ENCODE data around the gene TLR10. TPM values are rescaled to one million over a fixed set of nuclear protein-coding genes. Genes with fewer than 3 reads are reported as not detected.

Gene TLR10
- total RNA-seq, 1 experiment from 2014 or later: not detected

DNA sequence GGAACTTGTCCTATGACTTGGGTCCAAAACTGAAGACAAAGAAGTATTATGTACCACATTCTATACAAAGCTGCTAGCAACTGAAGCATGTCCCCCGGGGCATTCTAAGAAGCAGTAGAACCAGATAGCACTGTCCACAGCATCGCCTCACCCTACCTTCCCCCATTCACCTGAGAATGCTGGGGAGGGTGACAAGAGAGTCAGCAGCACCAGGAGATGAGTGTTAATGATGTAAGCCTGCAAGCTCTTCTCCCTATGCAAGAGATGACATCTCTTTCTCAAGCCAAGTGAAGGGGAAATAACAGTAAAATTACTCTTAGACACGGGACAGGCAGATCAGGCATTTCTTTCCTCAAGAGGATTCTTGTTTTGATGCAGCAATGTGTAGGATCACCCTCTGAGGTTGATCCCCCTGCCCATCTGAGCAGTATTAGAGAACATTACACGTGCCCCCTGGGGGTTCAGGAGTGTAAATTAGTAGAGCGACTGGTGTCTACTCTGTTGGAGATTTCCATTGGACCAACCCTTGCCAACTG is 35.7 kb upstream of the TLR10 start:
- DNase-seq (ENCODE audit: low spot score): no peak
- Histone ChIP-seq H3K4me1 (ENCODE audit: insufficient read depth, low read length, poor library complexity, severe bottlenecking) (no peaks in the 10 kb centered on the region), H3K36me3 (ENCODE audit: insufficient read depth, low read length, poor library complexity, severe bottlenecking) (no peaks in the 10 kb centered on the region), H3K4me3 (ENCODE audit: low read depth, low read length, poor library complexity, severe bottlenecking) (no peak overlapping the region), H3K9me3 (ENCODE audit: low read depth, low read length, poor library complexity, severe bottlenecking) (no peaks in the 10 kb centered on the region), H3K27me3 (replicated peaks; ENCODE audit: insufficient read depth, low read depth, low read length, poor library complexity) (no peaks in the 10 kb centered on the region), H3K27ac (ENCODE audit: low read depth, low read length, poor library complexity, severe bottlenecking) (no peak overlapping the region)
- intact Hi-C loops (cut with micrococcal nuclease; ENCODE audit: unreplicated experiment): no loop called here
- ChIA-PET CTCF (no interaction called here), POLR2A (ENCODE audit: low non-redundant PET) (no interaction called here)
- BruUV-seq (replicated peaks): no TSS peak
- no peak for TF ChIP-seq CTCF (conservative IDR thresholded peaks at IDR 0.05; ENCODE audit: low read depth, low read length)
- TF ChIP-seq EZH2 (IDR thresholded peaks at IDR 0.05; ENCODE audit: borderline replicate concordance, low read depth, low read length, poor library complexity, severe bottlenecking): no peak

DNA sequence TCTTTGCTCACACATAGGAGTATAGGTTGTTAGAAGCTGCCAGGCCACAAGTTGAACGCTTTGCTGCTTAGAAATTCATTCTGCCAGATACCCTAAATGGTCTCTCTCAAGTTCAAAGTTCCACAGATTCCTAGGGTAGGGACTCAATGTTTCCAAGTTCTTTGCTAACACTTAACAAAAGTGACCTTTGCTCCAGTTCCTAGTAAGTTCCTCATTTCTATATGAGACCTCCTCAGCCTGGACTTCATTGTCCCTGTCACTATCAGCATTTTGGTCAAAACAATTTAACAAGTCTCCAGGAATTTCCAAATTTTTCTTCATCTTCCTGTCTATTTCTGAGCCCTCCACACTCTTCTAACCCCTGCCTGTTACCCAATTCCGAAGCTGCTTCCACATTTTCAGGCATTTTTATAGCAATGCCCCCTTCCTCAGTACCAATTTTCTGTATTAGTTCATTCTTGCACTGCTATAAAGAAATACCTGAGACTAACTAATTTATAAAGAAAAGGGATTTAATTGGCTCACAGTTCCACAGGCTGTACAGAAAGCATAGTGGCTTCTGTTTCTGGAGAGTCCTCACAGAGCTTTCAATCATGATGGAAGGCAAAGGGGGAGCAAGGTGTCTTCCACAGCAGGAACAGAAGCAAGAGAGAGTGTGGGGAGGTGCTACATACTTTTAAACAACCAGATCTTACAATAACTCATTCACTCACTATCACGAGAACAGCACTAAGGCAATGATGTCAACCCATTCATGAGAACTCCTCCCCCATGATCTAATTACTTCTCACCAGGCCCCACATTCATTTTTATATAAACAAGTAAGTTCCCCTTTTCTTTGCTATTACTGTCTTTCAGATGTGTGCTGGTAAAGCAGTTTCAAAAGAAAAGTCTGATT is 33.3 kb upstream of the TLR10 start:
- DNase-seq (ENCODE audit: low spot score): no peak
- Histone ChIP-seq H3K9me3 (ENCODE audit: low read depth, low read length, poor library complexity, severe bottlenecking) (no peaks in the 10 kb centered on the region), H3K4me1 (ENCODE audit: insufficient read depth, low read length, poor library complexity, severe bottlenecking) (no peaks in the 10 kb centered on the region), H3K36me3 (ENCODE audit: insufficient read depth, low read length, poor library complexity, severe bottlenecking) (no peaks in the 10 kb centered on the region), H3K27me3 (replicated peaks; ENCODE audit: insufficient read depth, low read depth, low read length, poor library complexity) (peaks cover 3% of the 10 kb centered on the region), H3K4me3 (ENCODE audit: low read depth, low read length, poor library complexity, severe bottlenecking) (no peak overlapping the region), H3K27ac (ENCODE audit: low read depth, low read length, poor library complexity, severe bottlenecking) (no peak overlapping the region)
- TF ChIP-seq CTCF (conservative IDR thresholded peaks at IDR 0.05; ENCODE audit: low read depth, low read length) (no peak), EZH2 (IDR thresholded peaks at IDR 0.05; ENCODE audit: borderline replicate concordance, low read depth, low read length, poor library complexity, severe bottlenecking) (no peak)
- CTCF ChIA-PET: no interaction called here
- intact Hi-C loops (cut with micrococcal nuclease; ENCODE audit: unreplicated experiment): no loop called here
- POLR2A ChIA-PET (ENCODE audit: low non-redundant PET): no interaction called here
- no TSS peak for BruUV-seq (replicated peaks)

DNA sequence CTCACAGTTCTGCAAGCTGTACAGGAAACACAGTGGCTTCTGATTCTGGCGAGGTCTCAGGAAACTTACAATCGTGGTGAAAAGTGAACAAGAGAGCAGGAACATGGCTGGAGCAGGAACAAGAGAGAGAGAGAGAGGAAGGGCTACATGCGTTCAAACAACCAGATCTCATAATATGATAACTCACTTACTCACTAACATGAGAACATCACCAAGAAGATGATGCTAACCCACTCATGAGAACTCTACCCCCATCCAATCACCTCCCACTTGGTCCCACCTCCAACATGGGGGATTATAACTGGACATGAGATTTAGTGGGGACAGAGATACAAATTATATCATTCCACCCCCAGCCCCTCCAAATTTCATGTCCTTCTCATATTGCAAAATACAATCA is 31.6 kb upstream of the TLR10 start:
- BruUV-seq (replicated peaks): no TSS peak
- no peak for DNase-seq (ENCODE audit: low spot score)
- TF ChIP-seq CTCF (conservative IDR thresholded peaks at IDR 0.05; ENCODE audit: low read depth, low read length) (no peak), EZH2 (IDR thresholded peaks at IDR 0.05; ENCODE audit: borderline replicate concordance, low read depth, low read length, poor library complexity, severe bottlenecking) (no peak)
- peaks cover 3% of the 10 kb centered on the region for H3K27me3 ChIP-seq (replicated peaks; ENCODE audit: insufficient read depth, low read depth, low read length, poor library complexity)
- no peak overlapping the region for H3K27ac ChIP-seq (ENCODE audit: low read depth, low read length, poor library complexity, severe bottlenecking)
- H3K4me1 ChIP-seq (ENCODE audit: insufficient read depth, low read length, poor library complexity, severe bottlenecking): no peaks in the 10 kb centered on the region
- CTCF ChIA-PET: no interaction called here
- H3K4me3 ChIP-seq (ENCODE audit: low read depth, low read length, poor library complexity, severe bottlenecking): no peak overlapping the region
- H3K36me3 ChIP-seq (ENCODE audit: insufficient read depth, low read length, poor library complexity, severe bottlenecking): no peaks in the 10 kb centered on the region
- intact Hi-C loops (cut with micrococcal nuclease; ENCODE audit: unreplicated experiment): no loop called here
- POLR2A ChIA-PET (ENCODE audit: low non-redundant PET): no interaction called here
- H3K9me3 ChIP-seq (ENCODE audit: low read depth, low read length, poor library complexity, severe bottlenecking): no peaks in the 10 kb centered on the region
